ENCODE measurements around the gene ATG7. TPM values are rescaled to one million over a fixed set of nuclear protein-coding genes. Genes with fewer than 3 reads are reported as not detected.
"Not testable (repeated sequence)": the region's sequence is repeated elsewhere in the genome, so short reads cannot be mapped to it uniquely, and the experiment has no call there.

Gene ATG7
- polyA plus RNA-seq, 4 donors = 22.0 to 26.0 (median 25.4) TPM

DNA sequence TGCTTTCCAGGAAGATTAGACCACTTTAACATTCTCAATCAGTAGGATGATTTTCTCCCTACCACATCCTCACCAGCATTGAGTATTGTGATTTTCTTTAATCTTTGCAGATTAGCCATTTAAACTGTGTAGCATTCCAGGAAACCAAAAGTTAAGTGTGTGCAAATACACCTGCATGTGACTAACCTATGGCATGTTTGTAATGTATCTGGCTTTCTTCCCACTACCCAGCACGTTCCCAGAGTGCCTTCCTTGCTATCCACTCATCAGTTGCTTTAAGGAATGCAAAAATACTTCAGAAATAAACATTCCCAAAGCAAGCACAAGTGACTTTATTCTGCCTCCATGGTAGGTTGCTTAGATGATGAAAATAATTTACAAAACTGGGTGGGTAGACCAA lies 74.2 kb downstream of the ATG7 start:
- DNase-seq (ENCODE audit: low read depth in 4 of 4, low spot score in 3 of 4) = no peak

DNA sequence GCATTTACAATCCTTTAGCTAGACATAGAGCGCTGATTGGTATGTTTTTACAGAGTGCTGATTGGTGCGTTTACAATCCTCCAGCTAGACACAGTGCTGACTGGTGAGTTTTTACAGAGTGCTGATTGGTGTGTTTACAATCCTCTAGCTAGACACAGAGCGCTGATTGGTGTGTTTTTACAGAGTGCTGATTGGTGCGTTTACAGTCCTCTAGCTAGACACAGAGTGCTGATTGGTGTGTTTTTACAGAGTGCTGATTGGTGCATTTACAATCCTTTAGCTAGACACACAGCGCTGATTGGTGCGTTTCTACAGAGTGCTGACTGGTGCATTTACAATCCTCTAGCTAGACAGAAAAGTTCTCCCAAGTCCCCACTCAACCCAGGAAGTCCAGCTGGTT lies 76.7 kb downstream of the ATG7 start:
- not testable (repeated sequence) for DNase-seq (ENCODE audit: low read depth in 4 of 4, low spot score in 3 of 4)

DNA sequence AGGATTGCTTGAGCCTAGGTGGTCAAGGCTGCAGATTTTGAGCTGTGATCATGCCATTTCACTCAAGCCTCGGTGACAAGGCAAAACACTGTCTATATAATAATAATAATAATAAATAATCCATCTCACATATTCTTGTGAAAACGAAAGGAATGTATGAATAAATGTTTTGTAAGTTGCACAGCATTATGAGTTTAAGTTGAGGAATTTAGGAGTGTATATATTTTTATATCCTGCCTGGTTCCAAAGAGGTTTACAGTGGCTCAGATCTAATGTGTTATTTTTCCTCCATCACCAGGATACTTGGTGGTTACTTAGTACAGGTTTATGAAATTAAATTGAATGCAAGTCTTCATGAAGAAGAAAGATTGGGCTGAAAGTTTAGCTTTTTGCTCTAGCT lies 77.2 kb downstream of the ATG7 start:
- no peak for DNase-seq (ENCODE audit: low read depth in 4 of 4, low spot score in 3 of 4)

GRCh38 chr3:11350374-11350773 lies 78.2 kb downstream of the ATG7 start:
- no peak for DNase-seq (ENCODE audit: low read depth in 4 of 4, low spot score in 3 of 4)

DNA sequence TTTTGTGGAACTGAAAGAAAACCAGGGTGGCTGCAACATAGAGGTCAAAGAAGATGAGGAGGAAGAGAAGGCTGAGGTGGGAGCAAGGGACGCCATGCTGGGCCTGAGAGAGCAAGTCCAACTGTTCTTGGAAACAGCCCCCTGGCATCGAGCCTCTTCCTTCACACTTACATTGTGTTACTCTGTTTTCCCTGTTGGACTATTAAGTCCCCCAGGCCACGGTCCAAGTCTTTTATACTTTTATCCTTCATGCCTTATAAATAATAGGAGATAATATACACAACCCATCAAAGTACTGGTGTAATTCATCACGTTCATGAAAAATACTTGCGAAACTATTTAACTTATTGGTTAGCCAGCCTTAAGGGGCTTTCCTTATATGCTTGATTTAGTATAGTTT lies 79.3 kb downstream of the ATG7 start:
- no peak for DNase-seq (ENCODE audit: low read depth in 4 of 4, low spot score in 3 of 4)

DNA sequence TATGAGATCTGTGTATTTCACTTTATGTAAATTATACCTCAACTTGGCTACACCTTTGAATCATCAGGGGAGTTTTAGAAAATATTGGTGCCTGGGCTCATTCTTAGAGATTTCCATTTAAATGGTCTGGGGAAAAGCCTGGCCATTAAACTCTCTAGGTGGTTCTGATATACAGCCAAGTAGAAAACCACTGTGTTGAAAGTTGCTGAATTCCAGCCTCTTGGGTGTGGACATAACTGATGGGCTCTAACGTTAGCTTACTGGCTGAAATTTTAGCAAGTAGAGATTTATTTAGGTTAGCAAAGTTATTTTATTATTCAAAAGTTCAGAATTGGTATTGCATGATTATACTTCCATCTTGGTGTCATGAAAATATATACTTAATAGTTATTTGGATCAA lies 84.1 kb downstream of the ATG7 start:
- DNase-seq (ENCODE audit: low read depth in 4 of 4, low spot score in 3 of 4) = no peak

- DNase-seq (ENCODE audit: low read depth in 4 of 4, low spot score in 3 of 4) = no peak
Observed at GRCh38 chr3:11362600-11362999, 90.4 kb downstream of the ATG7 start.

DNA sequence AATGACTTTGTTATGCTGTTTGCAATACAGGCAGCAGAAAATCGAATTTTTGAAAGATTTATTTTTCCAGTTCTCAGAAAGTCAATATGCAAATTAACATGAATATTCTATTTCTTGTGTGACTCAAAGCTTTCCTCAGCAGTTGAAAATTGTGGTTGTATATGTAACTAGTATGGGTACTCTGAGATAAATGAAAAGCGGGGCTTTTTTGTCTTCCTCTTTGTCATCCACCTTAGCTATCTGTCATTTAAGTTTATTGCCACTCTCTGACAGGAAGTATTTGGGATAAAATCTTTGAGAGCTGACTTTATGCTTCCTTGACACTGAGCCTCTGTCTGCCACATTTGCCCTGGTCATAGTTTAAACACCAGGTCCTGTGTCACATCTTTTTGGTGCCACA lies 91.5 kb downstream of the ATG7 start:
- no peak for DNase-seq (ENCODE audit: low read depth in 4 of 4, low spot score in 3 of 4)

DNA sequence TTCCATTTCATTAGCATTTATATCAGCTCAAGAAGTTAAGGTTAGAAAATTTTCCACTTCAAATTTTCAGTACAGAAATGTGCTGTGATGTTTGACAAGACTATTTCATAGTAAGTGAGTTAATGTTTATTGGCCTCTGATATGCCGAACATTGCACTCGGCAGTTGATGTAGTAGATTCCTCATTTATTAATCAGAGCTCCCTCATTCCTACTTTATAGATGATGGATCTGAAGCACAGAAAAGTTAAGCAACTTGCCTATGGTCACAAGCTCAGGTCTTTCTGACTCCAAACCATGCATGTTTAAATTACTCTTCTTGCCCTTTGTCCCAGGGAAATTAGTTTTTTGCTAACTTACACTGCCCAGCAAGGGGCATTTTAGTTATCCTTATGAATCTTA lies 92.0 kb downstream of the ATG7 start:
- DNase-seq (ENCODE audit: low read depth in 4 of 4, low spot score in 3 of 4) = no peak

DNA sequence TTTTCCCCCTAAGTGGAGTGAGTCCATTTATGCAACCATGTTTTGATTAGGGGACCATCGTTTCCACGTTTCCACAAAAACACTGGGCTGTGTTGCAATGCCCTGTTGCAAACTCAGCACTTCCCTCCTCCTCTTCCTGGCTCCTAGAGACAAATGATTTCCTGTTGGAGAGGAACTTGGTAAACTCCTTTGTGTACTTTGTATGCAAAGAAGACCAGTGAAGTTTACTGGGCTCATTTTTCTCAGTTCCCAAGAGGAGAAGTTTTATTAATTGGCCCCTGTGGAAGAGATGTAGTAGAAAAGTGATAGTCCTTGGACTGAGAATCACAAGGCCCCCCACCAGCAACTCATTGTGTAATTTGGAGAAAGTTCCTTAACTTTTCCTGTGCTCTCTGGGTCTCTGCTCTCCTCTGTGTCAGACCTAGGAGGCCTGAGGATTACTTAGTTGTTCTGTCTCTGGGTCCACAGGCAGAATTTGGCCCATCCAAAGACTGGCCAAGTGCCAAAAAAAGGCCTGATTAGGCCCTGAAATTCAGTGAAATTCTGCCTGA lies 95.0 kb downstream of the ATG7 start:
- DNase-seq (ENCODE audit: low read depth in 4 of 4, low spot score in 3 of 4) = no peak

GRCh38 chr3:11370191-11370590 lies 98.0 kb downstream of the ATG7 start:
- no peak for DNase-seq (ENCODE audit: low read depth in 4 of 4, low spot score in 3 of 4)

DNA sequence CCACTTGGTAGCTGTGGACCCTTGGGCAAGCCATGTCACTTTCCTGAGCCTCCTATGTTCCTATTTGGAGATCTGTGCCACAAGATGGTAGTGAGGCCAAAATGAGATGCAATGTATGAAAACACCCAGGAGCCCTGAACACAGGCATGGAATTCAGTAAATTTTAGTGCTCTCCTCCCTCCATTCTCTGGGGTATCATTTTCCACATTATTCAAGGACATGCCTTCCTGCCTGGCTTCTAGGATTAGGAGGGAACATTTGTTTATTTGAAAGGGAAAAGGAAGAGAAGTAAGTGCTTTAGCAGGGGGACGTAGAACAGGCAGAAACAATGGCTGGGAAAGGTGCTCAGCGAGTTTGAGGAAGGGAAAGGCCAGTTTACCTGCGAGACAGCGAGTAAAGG lies 98.8 kb downstream of the ATG7 start:
- DNase-seq (ENCODE audit: low read depth in 4 of 4, low spot score in 3 of 4) = no peak

GRCh38 chr3:11371747-11372146 lies 99.5 kb downstream of the ATG7 start:
- DNase-seq (ENCODE audit: low read depth in 4 of 4, low spot score in 3 of 4) = no peak

DNA sequence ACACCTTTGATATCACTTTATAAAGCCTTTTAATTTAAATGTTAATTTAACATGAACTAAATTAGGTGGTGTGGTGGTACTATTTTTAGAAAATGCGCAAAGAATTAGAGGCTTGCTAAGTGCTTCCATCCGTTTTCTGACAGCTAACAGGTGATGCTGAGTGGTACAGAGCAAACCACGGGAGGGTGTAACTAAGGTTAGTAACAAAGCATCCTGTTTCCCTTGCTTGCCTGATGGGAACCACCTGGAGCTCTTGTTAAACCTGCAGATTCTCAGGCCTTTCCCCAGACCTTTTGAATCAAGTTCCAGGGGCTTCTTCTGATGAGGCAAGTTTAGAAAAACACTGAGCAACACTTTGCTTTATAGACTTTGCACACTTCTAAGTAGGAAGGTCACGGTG lies 101.0 kb downstream of the ATG7 start:
- no peak for DNase-seq (ENCODE audit: low read depth in 4 of 4, low spot score in 3 of 4)

GRCh38 chr3:11373654-11374053 lies 101.5 kb downstream of the ATG7 start:
- no peak for DNase-seq (ENCODE audit: low read depth in 4 of 4, low spot score in 3 of 4)

GRCh38 chr3:11375333-11376088 lies 103.3 kb downstream of the ATG7 start:
- no peak for DNase-seq (ENCODE audit: low read depth in 4 of 4, low spot score in 3 of 4)

DNA sequence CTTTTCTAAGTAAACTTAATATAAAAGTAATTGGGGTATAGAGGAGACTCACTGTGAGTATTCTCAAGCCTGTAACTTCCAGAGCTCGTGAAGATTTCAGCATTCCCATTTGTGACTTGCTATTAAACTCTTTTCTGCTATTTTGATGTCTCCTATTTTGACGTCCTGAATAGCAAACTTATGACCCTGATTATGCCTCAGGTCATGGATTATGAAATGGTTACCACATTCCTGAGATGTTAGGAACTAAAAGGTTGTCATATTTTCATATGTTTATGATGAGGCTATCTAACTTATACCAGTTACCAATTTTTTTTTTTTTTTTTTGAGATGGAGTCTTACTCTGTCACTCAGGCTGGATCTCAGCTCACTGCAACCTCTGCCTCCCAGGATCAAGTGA lies 105.5 kb downstream of the ATG7 start:
- DNase-seq (ENCODE audit: low read depth in 4 of 4, low spot score in 3 of 4) = no peak

DNA sequence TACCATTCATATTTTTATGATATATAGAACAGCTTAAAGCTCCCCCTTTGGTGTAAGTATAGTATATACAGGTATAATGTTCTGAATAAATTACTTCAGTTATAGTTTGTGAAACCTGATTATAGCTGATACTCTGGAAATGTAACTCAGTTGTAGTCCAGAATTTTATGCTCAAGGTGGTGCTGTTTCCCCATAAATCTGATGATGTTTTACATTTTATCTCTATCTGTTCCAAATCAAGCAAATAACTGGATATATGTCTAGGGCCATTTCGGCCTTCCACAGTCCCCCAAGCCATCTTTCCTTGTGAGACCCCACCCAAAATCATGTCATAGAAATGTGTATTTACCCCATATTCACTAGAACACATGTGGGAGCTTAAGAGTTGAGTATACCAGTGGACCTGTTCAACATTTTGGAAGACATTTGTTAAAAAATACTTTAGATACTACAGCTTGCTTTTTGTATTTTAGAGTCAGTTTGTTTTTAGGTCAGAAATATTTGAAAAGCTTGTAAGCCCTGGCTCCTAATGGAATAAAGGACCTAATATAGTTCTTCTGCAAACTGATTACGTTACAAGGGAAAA lies 107.1 kb downstream of the ATG7 start:
- no peak for DNase-seq (ENCODE audit: low read depth in 4 of 4, low spot score in 3 of 4)

DNA sequence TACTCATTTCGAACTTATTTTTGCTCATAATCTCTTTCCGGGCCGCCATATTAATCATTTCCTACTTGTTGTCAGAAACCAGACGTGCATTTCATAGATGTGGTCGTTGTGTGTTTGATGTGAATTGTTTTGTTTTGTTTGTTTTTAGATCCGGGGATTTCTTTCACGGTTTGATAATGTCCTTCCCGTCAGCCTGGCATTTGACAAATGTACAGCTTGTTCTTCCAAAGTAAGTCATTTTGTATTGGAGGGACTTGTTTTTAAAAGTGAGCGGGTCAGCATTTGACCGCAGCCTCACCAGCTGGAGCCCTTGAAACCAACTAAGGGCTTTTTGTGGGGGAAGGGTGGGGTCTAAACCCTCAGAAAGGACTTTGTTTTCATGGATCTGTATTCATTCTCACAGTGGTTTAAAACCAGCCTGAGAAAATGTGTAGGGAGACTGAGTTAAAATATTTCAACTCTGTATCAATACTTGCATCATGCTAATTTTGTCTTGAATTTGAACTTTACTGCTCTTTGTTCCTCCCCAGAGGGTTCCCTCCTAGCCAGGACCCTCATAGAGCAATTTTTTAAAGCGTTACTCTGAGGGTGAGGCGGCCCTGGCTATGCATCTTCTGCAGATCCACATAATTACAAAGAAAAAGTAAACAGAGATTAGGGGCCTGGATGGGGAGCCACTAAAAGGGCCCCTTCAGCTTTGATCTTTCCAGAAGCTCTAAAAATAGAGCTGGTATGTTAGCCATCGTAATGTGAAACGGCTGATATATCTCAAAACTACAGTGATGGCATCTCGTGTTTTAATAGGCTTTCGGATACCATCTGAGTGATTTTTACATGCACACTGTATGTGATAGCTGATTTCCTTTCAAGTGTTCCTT lies 107.9 kb downstream of the ATG7 start:
- DNase-seq (ENCODE audit: low read depth in 4 of 4, low spot score in 3 of 4) = no peak

GRCh38 chr3:11381141-11381540 lies 108.9 kb downstream of the ATG7 start:
- DNase-seq (ENCODE audit: low read depth in 4 of 4, low spot score in 3 of 4) = no peak

DNA sequence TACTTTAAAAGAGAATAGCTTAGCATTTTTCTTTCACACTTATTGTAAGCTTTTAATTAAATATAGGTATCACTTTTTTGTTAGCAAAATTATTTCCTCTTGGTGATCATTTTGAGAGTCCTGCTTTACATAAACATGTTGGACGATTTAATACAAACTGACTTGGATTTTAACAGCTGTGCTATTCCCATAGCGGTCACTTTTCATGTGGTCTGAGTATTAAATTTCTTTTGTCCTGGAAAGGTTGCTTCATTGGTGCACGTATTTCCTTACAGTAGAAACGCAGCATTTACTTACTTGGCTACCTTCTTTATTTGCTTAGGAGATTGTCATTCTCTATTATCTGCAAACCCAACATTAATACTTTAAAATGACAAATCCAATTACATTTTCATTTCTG lies 109.4 kb downstream of the ATG7 start:
- DNase-seq (ENCODE audit: low read depth in 4 of 4, low spot score in 3 of 4) = no peak

Data from right renal pelvis (tissue), 4 donors.